Brain microvascular endothelial cell (primary cell): Measurements from ENCODE around the gene BARHL2.

Experiments used
- DNase-seq: peaks from one replicate; pipeline ENCODE4 v3.0.0-alpha.2; 2020
- H3K27ac ChIP-seq: fragments of 250-450 bp; sonication (Bioruptor Pico); 2 replicates; pipeline ENCODE4 v1.5.1; 2020; ENCODE audit warnings: mild to moderate bottlenecking, moderate library complexity
- H3K27me3 ChIP-seq: fragments of 250-450 bp; sonication (Bioruptor Pico); replicated peaks from 2 replicates; pipeline ENCODE4 v1.5.1; 2020; ENCODE audit warnings: mild to moderate bottlenecking
- H3K36me3 ChIP-seq: fragments of 250-450 bp; sonication (Bioruptor Pico); replicated peaks from 2 replicates; pipeline ENCODE4 v1.5.1; 2020; ENCODE audit warnings: mild to moderate bottlenecking
- H3K4me3 ChIP-seq: 2 replicates; pipeline ENCODE4 v1.5.1; 2011; ENCODE audit warnings: low read depth, mild to moderate bottlenecking, control low read depth, low read length, moderate library complexity
- CTCF ChIP-seq: IDR thresholded peaks from 2 replicates; pipeline ENCODE4 v1.5.1; 2011; ENCODE audit warnings: low read depth, mild to moderate bottlenecking, moderate library complexity, low read length, control low read depth, inconsistent platforms; ENCODE audit errors: missing control alignments
- in situ Hi-C: cut with HindIII; loops from 2 replicates; pipeline ENCODE4 v1.10.0; 2017; ENCODE audit warnings: low sequenced_read_pairs, low pct_ligation_motif_present

The BARHL2 gene

GRCh38 chr1:90726425-90726985 lies 9.4 kb upstream of the BARHL2 start:
- peaks cover 94% of the 10 kb centered on the region for H3K27me3 ChIP-seq
- DNase-seq, result no peak
- no peak for TF ChIP-seq CTCF
- no peak overlapping the region for H3K27ac ChIP-seq
- no peak overlapping the region for H3K4me3 ChIP-seq
- in situ Hi-C loops, result no loop called here
- H3K36me3 ChIP-seq, result no peaks in the 10 kb centered on the region

GRCh38 chr1:90725657-90726424 lies 8.7 kb upstream of the BARHL2 start:
- no peak for DNase-seq
- Histone ChIP-seq H3K27ac (no peak overlapping the region), H3K27me3 (peaks cover 93% of the 10 kb centered on the region), H3K36me3 (no peaks in the 10 kb centered on the region), H3K4me3 (no peak overlapping the region)
- in situ Hi-C loops, result no loop called here
- TF ChIP-seq CTCF, result no peak

GRCh38 chr1:90724926-90725656 lies 8.0 kb upstream of the BARHL2 start:
- peaks cover 93% of the 10 kb centered on the region for H3K27me3 ChIP-seq
- in situ Hi-C loops, result no loop called here
- H3K4me3 ChIP-seq, result no peak overlapping the region
- H3K36me3 ChIP-seq, result no peaks in the 10 kb centered on the region
- H3K27ac ChIP-seq, result no peak overlapping the region
- no peak for TF ChIP-seq CTCF
- DNase-seq, result no peak

GRCh38 chr1:90724361-90724760 lies 7.3 kb upstream of the BARHL2 start:
- H3K27me3 ChIP-seq, result peaks cover 92% of the 10 kb centered on the region
- DNase-seq, result no peak
- no peak overlapping the region for H3K4me3 ChIP-seq
- no peaks in the 10 kb centered on the region for H3K36me3 ChIP-seq
- in situ Hi-C loops, result no loop called here
- no peak for TF ChIP-seq CTCF
- H3K27ac ChIP-seq, result no peak overlapping the region

GRCh38 chr1:90723590-90724108 lies 6.5 kb upstream of the BARHL2 start:
- H3K27ac ChIP-seq, result no peak overlapping the region
- peak; percentile 31 for TF ChIP-seq CTCF
- H3K27me3 ChIP-seq, result peaks cover 91% of the 10 kb centered on the region
- H3K4me3 ChIP-seq, result no peak overlapping the region
- H3K36me3 ChIP-seq, result no peaks in the 10 kb centered on the region
- in situ Hi-C loops, result no loop called here
- DNase-seq, result no peak
